Ovary (tissue), 9 donors: ENCODE data around the gene YIF1A. TPM values are rescaled to one million over a fixed set of nuclear protein-coding genes. Genes with fewer than 3 reads are reported as not detected.

ENCODE experiments used
- DNase-seq, 5 donors: peaks; one replicate each; pipeline ENCODE4 v3.0.0-alpha.2; 2019 to 2020
- H3K27ac ChIP-seq, 2 donors: fragments of 200-600 bp; one replicate each; pipeline versions ENCODE4 v1.5.1 to v1.8.0; 2019 to 2022
- H3K27me3 ChIP-seq: fragments of 200-600 bp; one replicate; pipeline ENCODE4 v1.8.0; 2022
- H3K36me3 ChIP-seq: fragments of 200-600 bp; sonication (generic); one replicate; pipeline ENCODE4 v1.5.1; 2019
- H3K4me1 ChIP-seq: one replicate; pipeline ENCODE4 v1.8.1; 2013; ENCODE audit warnings: mild to moderate bottlenecking, moderate library complexity; ENCODE audit not compliant: insufficient read depth
- H3K4me3 ChIP-seq: fragments of 200-600 bp; sonication (generic); one replicate; pipeline ENCODE4 v1.5.1; 2017
- H3K9me3 ChIP-seq, 2 donors: fragments of 200-600 bp in 1 of 2; sonication (generic) in 1 of 2; one replicate each; pipeline versions ENCODE4 v1.5.1 to v1.8.1; 2013 to 2019; ENCODE audit warnings: mild to moderate bottlenecking in 1 of 2, moderate library complexity in 1 of 2
- CTCF ChIP-seq, 3 donors: fragments of 450-650 bp in 2 of 3; fragments of 200-600 bp in 1 of 3; IDR thresholded peaks; one replicate each; pipeline versions ENCODE4 v1.5.1 to v1.8.0; 2016 to 2022; ENCODE audit warnings: antibody characterized with exemption in 3 of 3, mild to moderate bottlenecking in 1 of 3
- EP300 ChIP-seq: sonication (generic); formaldehyde crosslinking; IDR thresholded peaks from one replicate; pipeline ENCODE4 v1.6.1; 2017; ENCODE audit warnings: antibody characterized with exemption
- POLR2A ChIP-seq: fragments of 450-650 bp; IDR thresholded peaks from one replicate; pipeline ENCODE4 v1.6.1; 2017; ENCODE audit warnings: antibody characterized with exemption, mild to moderate bottlenecking, moderate library complexity
- whole genome bisulfite sequencing, 3 donors: extraction: QIAGEN DNeasy Blood & Tissue Kit in 1 of 3; methylation state at CpG; one replicate each; pipeline versions ENCODE4 v1.1.5 to v1.1.7; 2013 to 2017; 5-methylcytosine and 5-hydroxymethylcytosine counted together
- intact Hi-C, 4 donors: fragments of 100-400 bp; cut with DNase I; formaldehyde crosslinking; loops; one replicate each; pipeline versions ENCODE4 v1.11.0 to v1.15.1; 2022 to 2023
- polyA plus RNA-seq, 2 donors: library from polyadenylated mRNA; stranded (reverse); fragments of 200-250 nt in 1 of 2; fragments of 350-450 nt in 1 of 2; fragmentation: Illumina TruSeq in 1 of 2; extraction: RNeasy Lipid Tissue Mini Kit (QIAGEN cat#74804) in 1 of 2; gene quantifications; one replicate each; pipeline ENCODE4 v1.2.3, GENCODE V29; 2013 to 2014
- total RNA-seq, 7 donors: library from RNA; depleted of rRNA in 2 of 7; stranded (reverse); fragments of >200 nt in 2 of 7; fragmentation: NEBNext Ultra II Directional in 3 of 7; extraction: Animal tissue kit (Norgen Biotek cat#: 25700) in 3 of 7; gene quantifications; one replicate each; pipeline versions ENCODE4 v1.1.0 to v1.2.4, GENCODE V29; 2016 to 2023
- donor health status: DM: no; HTN: no; CAD: no; lungs with moderate emphysema.
- donor health status: DM: no; HTN: no; CAD: no.
- donor health status: Bipolar disorder and iron deficiency.
- donor health status: DM: yes; HTN: yes; CAD: no.
- donor health status: DM: no; HTN: no; CAD: no.
- donor health status: DM: yes; HTN: yes; CAD: no.

Gene YIF1A
- total and polyA plus RNA-seq, 9 donors, result 39.3 to 91.0 (median 64.2) TPM

- WGBS, 3 donors, result 92 to 96% (median 94%) methylated on average over 10 of the region's 10 CpGs
- no peak for TF ChIP-seq CTCF (IDR thresholded peaks at IDR 0.05)
- no peak for TF ChIP-seq POLR2A
- no peak for TF ChIP-seq EP300
- Histone ChIP-seq H3K4me3 (no peak overlapping the region), H3K36me3 (no peaks in the 10 kb centered on the region), H3K27me3 (no peaks in the 10 kb centered on the region), H3K4me1 (peaks cover 3% of the 10 kb centered on the region), H3K9me3 (no peaks in the 10 kb centered on the region), H3K27ac (no peak overlapping the region)
- DNase-seq, result no peak
- intact Hi-C loops, result no loop called here
These were observed 25.2 kb downstream of the YIF1A start for GRCh38 chr11:66263785-66264184.

- intact Hi-C loops, result no loop called here
- Histone ChIP-seq H3K9me3 (no peaks in the 10 kb centered on the region), H3K36me3 (no peaks in the 10 kb centered on the region), H3K4me1 (peaks cover 6% of the 10 kb centered on the region), H3K4me3 (no peak overlapping the region), H3K27ac (no peak overlapping the region), H3K27me3 (no peaks in the 10 kb centered on the region)
- no peak for DNase-seq
- WGBS, 3 donors, result 88 to 96% (median 90%) methylated on average over 4 of the region's 4 CpGs
- no peak for TF ChIP-seq CTCF (IDR thresholded peaks at IDR 0.05)
These were observed 25.7 kb downstream of the YIF1A start for GRCh38 chr11:66263231-66263630.

DNA sequence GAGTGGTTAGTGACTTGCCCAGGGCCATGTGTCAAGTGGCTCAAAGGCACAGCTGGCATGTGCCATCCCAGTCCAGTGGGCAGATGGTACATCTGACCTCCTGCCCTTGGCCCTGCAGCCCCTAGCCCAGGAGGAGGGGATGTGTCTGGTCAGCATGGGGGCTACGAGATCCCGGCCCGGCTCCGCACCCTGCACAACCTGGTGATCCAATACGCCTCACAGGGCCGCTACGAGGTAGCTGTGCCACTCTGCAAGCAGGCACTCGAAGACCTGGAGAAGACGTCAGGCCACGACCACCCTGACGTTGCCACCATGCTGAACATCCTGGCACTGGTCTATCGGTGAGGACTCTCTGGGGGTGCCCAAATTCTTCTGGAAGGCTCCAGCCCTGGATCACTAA is 26.2 kb downstream of the YIF1A start:
- Histone ChIP-seq H3K4me1 (peaks cover 6% of the 10 kb centered on the region), H3K27me3 (no peaks in the 10 kb centered on the region), H3K4me3 (no peak overlapping the region), H3K27ac (no peak overlapping the region), H3K9me3 (no peaks in the 10 kb centered on the region), H3K36me3 (no peaks in the 10 kb centered on the region)
- 89 to 92% (median 91%) methylated on average over 11 to 12 of the region's 12 CpGs for WGBS, 3 donors
- intact Hi-C loops, result no loop called here
- no peak for TF ChIP-seq EP300
- TF ChIP-seq POLR2A, result no peak
- TF ChIP-seq CTCF (IDR thresholded peaks at IDR 0.05), result no peak
- no peak for DNase-seq

DNA sequence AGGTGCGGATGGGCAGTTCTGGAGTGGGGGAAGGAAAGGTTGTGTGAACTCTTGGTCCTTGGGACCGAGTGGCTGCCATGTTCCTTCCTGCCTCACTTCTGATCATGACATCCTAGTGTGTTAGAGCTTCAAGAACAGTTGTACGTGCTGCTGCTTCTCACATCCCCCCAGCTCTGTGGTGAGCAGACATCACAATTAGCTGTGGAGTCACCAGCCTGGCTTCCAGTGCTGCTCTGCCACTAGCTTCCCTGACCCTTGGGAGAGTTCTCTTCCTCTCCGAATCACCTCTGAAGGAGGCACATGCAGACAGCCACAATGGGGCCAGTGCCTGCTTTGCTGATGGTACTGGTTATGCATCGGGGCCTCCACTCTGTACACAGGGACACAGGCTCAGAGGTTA is 26.8 kb downstream of the YIF1A start:
- H3K27me3 ChIP-seq, result no peaks in the 10 kb centered on the region
- no peak overlapping the region for H3K4me3 ChIP-seq
- H3K27ac ChIP-seq, result no peak overlapping the region
- WGBS, 3 donors, result 80 to 92% (median 91%) methylated on average over 5 of the region's 5 CpGs
- H3K36me3 ChIP-seq, result no peaks in the 10 kb centered on the region
- H3K4me1 ChIP-seq, result peaks cover 6% of the 10 kb centered on the region
- intact Hi-C loops, result no loop called here
- no peak for DNase-seq
- no peaks in the 10 kb centered on the region for H3K9me3 ChIP-seq
- TF ChIP-seq POLR2A (no peak), CTCF (IDR thresholded peaks at IDR 0.05) (no peak), EP300 (no peak)

DNA sequence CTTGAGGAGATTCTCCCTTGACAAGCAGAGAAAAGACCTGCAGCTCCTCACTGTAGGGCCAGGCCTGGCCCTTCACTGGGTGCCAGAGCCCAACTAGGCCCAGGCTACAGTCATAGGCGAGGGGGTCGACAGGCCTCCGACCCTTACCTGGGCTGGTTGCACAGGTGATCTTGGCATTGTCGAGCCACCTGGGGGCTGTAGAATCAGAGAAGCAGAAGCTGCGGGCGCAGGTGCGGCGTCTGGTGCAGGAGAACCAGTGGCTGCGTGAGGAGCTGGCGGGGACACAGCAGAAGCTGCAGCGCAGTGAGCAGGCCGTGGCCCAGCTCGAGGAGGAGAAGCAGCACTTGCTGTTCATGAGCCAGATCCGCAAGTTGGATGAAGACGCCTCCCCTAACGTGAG is 27.4 kb downstream of the YIF1A start:
- no peak overlapping the region for H3K4me3 ChIP-seq
- H3K27ac ChIP-seq, result no peak overlapping the region
- DNase-seq, result no peak
- TF ChIP-seq POLR2A (no peak), CTCF (IDR thresholded peaks at IDR 0.05) (no peak), EP300 (no peak)
- H3K9me3 ChIP-seq, result no peaks in the 10 kb centered on the region
- peaks cover 9% of the 10 kb centered on the region for H3K4me1 ChIP-seq
- 87 to 91% (median 90%) methylated on average over 16 of the region's 16 CpGs for WGBS, 3 donors
- intact Hi-C loops, result no loop called here
- H3K36me3 ChIP-seq, result no peaks in the 10 kb centered on the region
- H3K27me3 ChIP-seq, result no peaks in the 10 kb centered on the region
